GM18498 (cell line): ENCODE results near the gene COL4A2.

ENCODE experiments used
- ATAC-seq: cut with Tn5 transposase; IDR thresholded peaks from one replicate; pipeline ENCODE4 v1.9.1; 2021; ENCODE audit warnings: mild to moderate bottlenecking, moderate library complexity; ENCODE audit not compliant: unreplicated experiment

Gene COL4A2

GRCh38 chr13:110503037-110503901, 196.2 kb downstream of the COL4A2 start:
- no peak for ATAC-seq

DNA sequence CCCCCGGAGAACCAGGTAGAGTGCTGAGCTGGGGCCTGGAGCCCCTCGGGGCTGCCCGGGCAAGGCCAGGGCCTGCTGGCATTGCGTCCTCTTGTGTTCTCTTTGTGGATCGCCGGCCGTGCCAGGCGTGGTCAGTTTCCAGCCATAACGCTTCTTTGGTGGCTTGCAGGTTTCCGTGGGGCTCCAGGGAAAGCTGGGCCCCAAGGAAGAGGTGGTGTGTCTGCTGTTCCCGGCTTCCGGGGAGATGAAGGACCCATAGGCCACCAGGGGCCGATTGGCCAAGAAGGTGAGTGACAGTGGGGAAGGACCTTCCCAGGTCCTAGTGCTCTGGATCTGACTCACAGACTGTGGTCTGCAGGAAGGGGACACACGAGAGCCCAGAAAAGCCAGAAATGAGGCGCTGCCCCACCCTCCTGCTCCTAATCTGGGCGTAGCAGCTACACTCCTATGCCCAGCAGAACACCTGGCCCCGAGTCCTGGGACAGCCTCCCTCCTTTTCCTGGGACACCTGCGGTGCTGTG, 197.0 kb downstream of the COL4A2 start:
- ATAC-seq, result no peak

DNA sequence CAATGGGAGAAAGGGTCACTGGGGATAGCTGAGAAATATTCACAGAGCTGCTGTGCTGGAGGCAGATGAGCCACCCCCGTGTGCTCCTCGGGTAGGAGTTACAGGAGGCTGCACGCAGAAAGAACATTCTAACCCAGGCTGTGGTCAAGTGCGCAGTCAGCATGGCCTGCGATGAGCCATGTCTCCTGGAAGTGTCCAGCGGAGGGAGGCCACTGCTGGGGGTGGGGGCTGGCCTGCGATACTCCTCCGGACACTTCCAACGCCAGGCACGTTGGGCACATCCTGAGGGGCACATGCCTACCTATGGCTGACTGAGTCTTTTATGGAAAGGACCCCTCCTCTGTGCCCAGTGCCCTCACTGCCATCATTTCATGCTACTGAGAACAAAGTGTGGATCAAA, 198.5 kb downstream of the COL4A2 start:
- ATAC-seq, result no peak

DNA sequence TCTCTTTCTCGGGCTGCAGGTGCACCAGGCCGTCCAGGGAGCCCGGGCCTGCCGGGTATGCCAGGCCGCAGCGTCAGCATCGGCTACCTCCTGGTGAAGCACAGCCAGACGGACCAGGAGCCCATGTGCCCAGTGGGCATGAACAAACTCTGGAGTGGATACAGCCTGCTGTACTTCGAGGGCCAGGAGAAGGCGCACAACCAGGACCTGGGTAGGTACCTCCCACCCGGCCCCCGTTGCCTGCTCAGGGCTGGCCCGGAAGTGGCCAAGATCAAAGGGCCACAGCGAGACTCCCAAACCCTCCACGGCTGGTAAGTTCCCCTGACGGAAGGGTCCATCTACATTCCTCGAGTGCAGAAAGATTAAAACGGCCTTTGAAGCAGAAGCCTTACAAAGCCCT, 199.3 kb downstream of the COL4A2 start:
- no peak for ATAC-seq

GRCh38 chr13:110506859-110507566, 199.9 kb downstream of the COL4A2 start:
- no peak for ATAC-seq

- no peak for ATAC-seq
These were observed 200.7 kb downstream of the COL4A2 start for GRCh38 chr13:110507678-110508381.

GRCh38 chr13:110509478-110509926, 202.4 kb downstream of the COL4A2 start:
- ATAC-seq, result no peak

GRCh38 chr13:110509971-110510786, 203.1 kb downstream of the COL4A2 start:
- ATAC-seq, result peak; percentile 51

DNA sequence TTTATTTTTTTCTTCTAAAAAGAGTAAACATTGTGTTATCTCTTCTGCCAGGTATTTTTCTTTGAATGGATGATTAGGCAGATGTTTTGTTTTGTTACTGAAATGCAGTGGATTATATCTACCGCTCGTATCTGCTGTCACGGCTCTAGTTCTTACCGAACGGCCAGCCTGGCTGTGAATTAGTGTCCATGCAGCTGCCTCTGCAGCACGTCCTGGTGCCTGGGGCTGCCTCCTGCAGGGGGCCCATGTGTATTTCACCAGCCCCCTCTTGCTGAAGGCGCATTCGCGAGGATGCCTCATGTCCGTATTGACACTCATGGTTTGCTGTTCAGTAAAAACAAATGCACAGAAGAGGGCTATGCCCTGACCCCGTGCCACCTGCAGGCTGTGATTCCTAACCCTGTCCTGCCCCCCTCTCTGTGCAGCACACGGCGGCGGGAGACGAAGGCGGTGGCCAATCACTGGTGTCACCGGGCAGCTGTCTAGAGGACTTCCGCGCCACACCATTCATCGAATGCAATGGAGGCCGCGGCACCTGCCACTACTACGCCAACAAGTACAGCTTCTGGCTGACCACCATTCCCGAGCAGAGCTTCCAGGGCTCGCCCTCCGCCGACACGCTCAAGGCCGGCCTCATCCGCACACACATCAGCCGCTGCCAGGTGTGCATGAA, 204.6 kb downstream of the COL4A2 start:
- no peak for ATAC-seq

DNA sequence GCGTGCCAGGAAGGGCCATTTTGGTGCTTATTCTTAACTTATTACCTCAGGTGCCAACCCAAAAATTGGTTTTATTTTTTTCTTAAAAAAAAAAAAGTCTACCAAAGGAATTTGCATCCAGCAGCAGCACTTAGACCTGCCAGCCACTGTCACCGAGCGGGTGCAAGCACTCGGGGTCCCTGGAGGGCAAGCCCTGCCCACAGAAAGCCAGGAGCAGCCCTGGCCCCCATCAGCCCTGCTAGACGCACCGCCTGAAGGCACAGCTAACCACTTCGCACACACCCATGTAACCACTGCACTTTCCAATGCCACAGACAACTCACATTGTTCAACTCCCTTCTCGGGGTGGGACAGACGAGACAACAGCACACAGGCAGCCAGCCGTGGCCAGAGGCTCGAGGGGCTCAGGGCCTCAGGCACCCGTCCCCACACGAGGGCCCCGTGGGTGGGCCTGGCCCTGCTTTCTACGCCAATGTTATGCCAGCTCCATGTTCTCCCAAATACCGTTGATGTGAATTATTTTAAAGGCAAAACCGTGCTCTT, 205.2 kb downstream of the COL4A2 start:
- no peak for ATAC-seq

GRCh38 chr13:110516500-110516899, 209.4 kb downstream of the COL4A2 start:
- ATAC-seq, result no peak

- ATAC-seq, result no peak
These were observed 210.6 kb downstream of the COL4A2 start for GRCh38 chr13:110517505-110518225.

- no peak for ATAC-seq
These were observed 211.1 kb downstream of the COL4A2 start for GRCh38 chr13:110518226-110518525.

GRCh38 chr13:110518571-110518970, 211.5 kb downstream of the COL4A2 start:
- no peak for ATAC-seq

DNA sequence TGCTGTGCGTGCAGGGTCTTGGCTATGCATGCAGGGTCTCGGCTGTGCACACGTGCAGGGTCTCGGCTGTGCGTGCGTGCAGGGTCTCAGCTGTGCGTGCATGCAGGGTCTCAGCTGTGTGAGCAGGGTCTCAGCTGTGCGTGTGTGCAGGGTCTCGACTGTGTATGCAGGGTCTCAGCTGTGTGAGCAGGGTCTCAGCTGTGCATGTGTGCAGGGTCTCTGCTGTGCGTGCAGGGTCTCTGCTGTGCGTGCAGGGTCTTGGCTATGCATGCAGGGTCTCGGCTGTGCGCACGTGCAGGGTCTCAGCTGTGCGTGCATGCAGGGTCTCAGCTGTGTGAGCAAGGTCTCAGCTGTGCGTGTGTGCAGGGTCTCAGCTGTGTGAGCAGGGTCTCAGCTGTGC, 212.0 kb downstream of the COL4A2 start:
- no peak for ATAC-seq

DNA sequence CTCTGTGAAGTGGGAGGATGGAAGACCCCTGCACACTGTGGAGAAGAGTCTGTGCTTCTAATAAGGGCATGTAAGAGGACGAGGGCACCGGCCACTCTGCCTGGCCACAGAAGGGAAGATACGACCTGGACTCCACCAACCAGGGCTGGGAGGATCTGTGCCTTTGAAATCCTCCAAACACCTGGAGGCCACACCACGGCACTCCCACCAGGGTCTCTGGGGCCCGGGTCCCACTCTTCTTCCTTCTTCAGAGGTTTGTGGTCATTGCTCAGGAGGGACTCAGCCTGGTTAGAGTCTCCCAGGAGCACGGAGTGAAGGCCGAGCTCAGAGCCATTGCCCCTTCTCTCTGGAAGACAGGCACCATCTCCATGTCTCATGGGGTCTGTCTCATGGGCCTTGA, 212.4 kb downstream of the COL4A2 start:
- no peak for ATAC-seq

- no peak for ATAC-seq
These were observed 213.6 kb downstream of the COL4A2 start for GRCh38 chr13:110520431-110521295.

GRCh38 chr13:110521296-110521680, 214.2 kb downstream of the COL4A2 start:
- ATAC-seq, result no peak
